DMS153 treated with DMSO at 0.1 percent for 48 hours (cell line): Measurements from ENCODE around the gene TAGLN.
"Not testable (repeated sequence)": the region's sequence is repeated elsewhere in the genome, so short reads cannot be mapped to it uniquely, and the experiment has no call there.

Experiments used
- DNase-seq: peaks from one replicate; lab custom pipeline; 2025; ENCODE audit not compliant: unreplicated experiment; lab: John Stamatoyannopoulos, UW

TAGLN gene

GRCh38 chr11:117180661-117181585 is 18.2 kb upstream of the TAGLN start:
- no peak for DNase-seq

GRCh38 chr11:117181586-117182550 is 17.3 kb upstream of the TAGLN start:
- DNase-seq, result no peak

- DNase-seq, result no peak
Measured at GRCh38 chr11:117182551-117182935, 16.6 kb upstream of the TAGLN start.

GRCh38 chr11:117183178-117183577 is 16.0 kb upstream of the TAGLN start:
- not testable (repeated sequence) for DNase-seq

GRCh38 chr11:117183724-117184349 is 15.3 kb upstream of the TAGLN start:
- DNase-seq, result no peak

GRCh38 chr11:117185736-117186430 is 13.3 kb upstream of the TAGLN start:
- DNase-seq, result no peak

- DNase-seq, result no peak
Measured at GRCh38 chr11:117186431-117186761, 12.8 kb upstream of the TAGLN start.

GRCh38 chr11:117187007-117187406 is 12.2 kb upstream of the TAGLN start:
- DNase-seq, result no peak

- no peak for DNase-seq
Measured at GRCh38 chr11:117187428-117187798, 11.8 kb upstream of the TAGLN start.

- DNase-seq, result no peak
Measured at GRCh38 chr11:117187799-117188481, 11.2 kb upstream of the TAGLN start.

- no peak for DNase-seq
Measured at GRCh38 chr11:117188620-117189081, 10.5 kb upstream of the TAGLN start.

GRCh38 chr11:117189191-117189940 is 9.8 kb upstream of the TAGLN start:
- DNase-seq, result no peak

GRCh38 chr11:117189941-117190544 is 9.1 kb upstream of the TAGLN start:
- DNase-seq, result no peak

- no peak for DNase-seq
Measured at GRCh38 chr11:117191680-117192400, 7.3 kb upstream of the TAGLN start.

GRCh38 chr11:117192401-117192875 is 6.7 kb upstream of the TAGLN start:
- DNase-seq, result no peak

- DNase-seq, result no peak
Measured at GRCh38 chr11:117193130-117194020, 5.8 kb upstream of the TAGLN start.

- no peak for DNase-seq
Measured at GRCh38 chr11:117194267-117194666, 4.9 kb upstream of the TAGLN start.
